ENCODE data around the gene EXT2.

EXT2 gene

GRCh38 chr11:44139565-44140330 lies 44.3 kb downstream of the EXT2 start:
- no peak for DNase-seq (ENCODE audit: low spot score)
- TF ChIP-seq CTCF (IDR thresholded peaks at IDR 0.05; ENCODE audit: borderline replicate concordance, control extremely low read depth, extremely low read depth, insufficient read depth, missing control alignments): no peak
- in situ Hi-C loops (cut with MboI; ENCODE audit: low sequenced_read_pairs, unreplicated experiment): loop anchor here (10.0 kb wide), 1 partner anchor 55 kb away; no protein-coding TSS in a partner anchor

GRCh38 chr11:44140372-44140771 lies 44.9 kb downstream of the EXT2 start:
- no peak for TF ChIP-seq CTCF (IDR thresholded peaks at IDR 0.05; ENCODE audit: borderline replicate concordance, control extremely low read depth, extremely low read depth, insufficient read depth, missing control alignments)
- no peak for DNase-seq (ENCODE audit: low spot score)
- in situ Hi-C loops (cut with MboI; ENCODE audit: low sequenced_read_pairs, unreplicated experiment): loop anchor here (10.0 kb wide), 1 partner anchor 56 kb away; no protein-coding TSS in a partner anchor

GRCh38 chr11:44140805-44141204 lies 45.3 kb downstream of the EXT2 start:
- DNase-seq (ENCODE audit: low spot score): no peak
- in situ Hi-C loops (cut with MboI; ENCODE audit: low sequenced_read_pairs, unreplicated experiment): loop anchor here (10.0 kb wide), 1 partner anchor 56 kb away; no protein-coding TSS in a partner anchor
- TF ChIP-seq CTCF (IDR thresholded peaks at IDR 0.05; ENCODE audit: borderline replicate concordance, control extremely low read depth, extremely low read depth, insufficient read depth, missing control alignments): no peak

- in situ Hi-C loops (cut with MboI; ENCODE audit: low sequenced_read_pairs, unreplicated experiment): loop anchor here (10.0 kb wide), 1 partner anchor 59 kb away; no protein-coding TSS in a partner anchor
- DNase-seq (ENCODE audit: low spot score): no peak
Observed at GRCh38 chr11:44143987-44144909, 48.8 kb downstream of the EXT2 start.

GRCh38 chr11:44145011-44145775 lies 49.7 kb downstream of the EXT2 start:
- in situ Hi-C loops (cut with MboI; ENCODE audit: low sequenced_read_pairs, unreplicated experiment): loop anchor here (10.0 kb wide), 1 partner anchor 60 kb away; no protein-coding TSS in a partner anchor
- no peak for TF ChIP-seq CTCF (IDR thresholded peaks at IDR 0.05; ENCODE audit: borderline replicate concordance, control extremely low read depth, extremely low read depth, insufficient read depth, missing control alignments)
- DNase-seq (ENCODE audit: low spot score): no peak

More at GRCh38 chr11:44143987-44144909, 48.8 kb downstream of the EXT2 start:
- TF ChIP-seq CTCF (IDR thresholded peaks at IDR 0.05; ENCODE audit: borderline replicate concordance, control extremely low read depth, extremely low read depth, insufficient read depth, missing control alignments): no peak

Data from GM13976 (cell line).